Kasumi-1 (cell line): ENCODE data around the gene GNA12.
A peak's percentile ranks its signal among the peaks of the same experiment; 100 is the strongest.
"Not testable (repeated sequence)": the region's sequence is repeated elsewhere in the genome, so short reads cannot be mapped to it uniquely, and the experiment has no call there.

ENCODE experiments used
- DNase-seq, 2 experiments: peaks; one replicate each; lab custom pipeline; 2025; lab: John Stamatoyannopoulos, UW

The GNA12 gene

GRCh38 chr7:2728316-2729030 is 115.6 kb downstream of the GNA12 start:
- peak; percentile 9 to 33 for DNase-seq

DNA sequence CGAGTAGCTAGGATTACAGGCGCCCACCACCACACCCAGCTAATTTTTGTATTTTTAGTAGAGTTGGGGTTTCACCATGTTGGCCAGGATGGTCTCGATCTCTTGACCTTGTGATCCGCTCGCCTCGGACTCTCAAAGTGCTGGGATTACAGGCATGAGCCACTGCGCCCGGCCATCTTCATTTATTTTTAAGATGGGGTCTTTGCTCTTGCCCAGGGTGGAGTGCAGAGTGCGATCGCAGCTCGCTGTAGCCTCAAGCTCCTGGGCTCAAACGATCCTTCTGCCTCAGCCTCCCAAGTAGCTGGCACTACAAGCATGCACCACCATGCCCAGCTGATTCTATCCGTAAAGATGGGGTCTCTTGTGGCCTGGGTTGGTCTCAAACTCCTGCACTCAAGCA is 116.9 kb downstream of the GNA12 start:
- DNase-seq = not testable (repeated sequence)

- no peak for DNase-seq
Measured at GRCh38 chr7:2726316-2727018, 117.6 kb downstream of the GNA12 start.

DNA sequence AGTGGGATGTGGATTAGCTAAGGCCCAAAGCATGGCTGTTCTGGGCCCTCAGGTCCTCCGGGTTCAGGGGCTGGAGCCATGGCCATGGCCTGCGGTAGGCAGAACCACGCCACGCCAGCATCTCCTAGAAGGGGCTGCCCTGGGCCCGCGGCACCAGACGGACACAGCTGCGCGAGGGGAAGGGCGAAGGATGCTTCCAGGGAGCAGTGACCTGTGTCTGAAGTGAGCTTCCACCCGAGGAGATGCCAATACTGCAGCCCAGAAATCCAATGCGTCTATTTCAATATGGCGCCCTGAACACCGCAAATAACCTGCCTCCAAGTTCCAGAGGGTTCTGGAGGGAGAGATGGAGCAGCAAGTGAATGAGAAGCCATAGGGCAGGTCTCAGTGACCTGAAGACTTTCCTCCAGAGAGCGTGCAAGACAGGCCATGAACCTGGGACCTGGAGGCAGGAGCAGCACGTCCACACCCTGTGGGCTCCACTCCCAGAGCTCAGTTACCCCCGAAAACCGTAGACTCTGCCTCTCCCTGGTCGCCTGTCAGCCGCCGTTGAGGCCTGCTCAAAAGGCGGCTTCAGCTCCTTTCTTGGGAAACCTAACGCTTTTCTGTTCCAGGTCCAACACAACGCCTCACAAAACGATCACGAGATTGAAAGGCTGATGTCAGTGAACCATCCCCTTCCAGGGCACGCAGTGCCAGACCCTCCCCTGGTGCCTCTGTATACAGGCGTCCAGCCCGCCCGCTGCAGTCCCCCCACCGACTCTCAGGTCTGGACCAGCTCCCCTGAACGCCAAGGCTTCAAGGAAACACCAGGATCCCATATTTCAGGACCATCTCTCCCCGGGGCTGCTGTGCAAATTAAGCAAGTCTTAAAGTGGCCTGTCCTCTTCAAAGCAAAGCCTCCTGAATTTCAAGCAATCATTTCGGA is 118.7 kb downstream of the GNA12 start:
- DNase-seq = no peak

DNA sequence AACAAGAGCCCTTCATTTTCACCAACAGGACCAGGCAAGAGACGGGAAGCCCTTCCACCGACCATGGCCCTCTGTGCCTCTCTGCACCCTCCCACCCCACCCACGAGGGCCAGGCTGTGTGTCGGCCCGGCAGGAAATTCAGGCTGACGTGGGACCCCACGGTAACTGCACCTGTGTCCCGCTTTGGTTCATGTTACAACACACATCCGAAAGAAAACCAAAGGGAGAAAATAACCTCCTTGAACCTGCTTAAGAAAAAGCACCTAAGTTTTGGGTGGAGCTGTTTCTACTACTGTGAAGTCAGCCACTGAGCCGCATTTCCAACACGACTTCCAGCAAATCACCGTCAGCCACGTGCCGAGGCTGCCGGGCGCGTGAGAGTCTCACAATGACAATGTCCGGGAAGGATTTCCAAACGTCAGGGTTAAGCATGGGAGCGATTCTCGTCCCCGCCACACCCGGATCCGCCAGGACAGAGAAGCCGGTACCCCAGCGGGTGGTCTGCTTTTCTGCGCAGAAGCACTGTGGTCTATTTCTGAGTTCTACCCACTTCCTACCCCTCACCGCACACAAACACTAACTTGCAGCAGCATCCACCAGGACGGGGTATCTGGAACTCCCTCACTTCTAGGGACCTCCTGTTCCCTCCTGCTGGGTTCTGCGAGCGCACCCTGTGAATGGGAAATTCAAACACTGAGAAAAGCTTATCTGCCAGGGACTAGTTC is 119.5 kb downstream of the GNA12 start:
- no peak for DNase-seq

- DNase-seq = not testable (repeated sequence)
Measured at GRCh38 chr7:2724036-2724435, 120.1 kb downstream of the GNA12 start.

GRCh38 chr7:2723138-2723850 is 120.8 kb downstream of the GNA12 start:
- no peak for DNase-seq

- DNase-seq = no peak
Measured at GRCh38 chr7:2722591-2722990, 121.5 kb downstream of the GNA12 start.

GRCh38 chr7:2721842-2722241 is 122.3 kb downstream of the GNA12 start:
- no peak for DNase-seq

DNA sequence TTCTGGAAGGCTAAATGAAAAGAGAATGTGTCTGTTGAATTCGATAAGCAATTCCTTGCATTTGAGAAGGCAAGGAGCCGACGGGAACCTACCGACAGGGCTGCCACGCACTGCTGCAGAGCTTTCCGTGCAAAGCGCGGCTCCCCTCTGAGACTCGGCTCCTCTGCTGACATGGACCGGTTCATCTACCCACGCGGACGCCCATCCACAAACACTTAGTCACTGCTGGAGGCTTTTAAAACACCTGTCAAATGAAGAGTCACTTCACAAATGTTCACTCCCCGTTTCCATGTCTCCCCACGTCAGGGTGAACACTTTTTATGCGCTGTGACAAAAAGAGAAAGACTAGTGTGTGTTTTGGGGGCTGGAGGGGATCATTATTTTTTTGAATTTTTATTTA is 124.1 kb downstream of the GNA12 start:
- DNase-seq = no peak

GRCh38 chr7:2719007-2719406 is 125.1 kb downstream of the GNA12 start:
- DNase-seq = no peak

DNA sequence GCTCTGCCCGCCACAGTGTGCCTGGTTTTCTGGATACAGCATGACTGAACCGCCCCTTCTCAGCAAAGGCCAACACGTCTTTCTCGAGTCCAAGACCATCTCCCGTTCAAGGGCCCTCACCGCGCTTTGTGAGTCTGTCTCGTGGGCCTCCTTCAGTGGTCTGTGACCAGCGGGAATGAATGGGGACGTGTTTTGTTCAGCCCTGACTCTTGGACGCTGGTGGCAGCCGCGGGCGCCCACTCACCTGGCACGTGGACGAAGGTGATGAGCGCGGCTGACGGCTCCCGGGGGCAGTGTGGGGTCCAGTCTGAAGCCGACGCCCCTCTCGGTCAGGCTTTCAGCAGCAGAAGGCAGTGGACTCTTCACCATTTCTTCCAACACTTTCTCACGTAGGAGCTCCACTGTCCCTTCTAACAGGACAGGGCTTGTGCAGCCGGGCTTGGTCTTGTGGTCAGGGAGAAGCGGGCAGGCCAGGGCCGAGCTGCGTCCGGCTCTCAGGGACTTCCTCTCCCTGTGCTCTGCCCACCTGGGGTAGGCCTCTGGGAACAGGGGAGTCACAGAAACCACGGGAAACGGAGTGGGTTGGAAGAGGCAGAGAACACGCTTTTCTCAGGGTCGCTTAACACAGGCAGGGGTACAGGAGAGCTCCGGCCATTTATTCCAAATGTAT is 125.7 kb downstream of the GNA12 start:
- DNase-seq = no peak

DNA sequence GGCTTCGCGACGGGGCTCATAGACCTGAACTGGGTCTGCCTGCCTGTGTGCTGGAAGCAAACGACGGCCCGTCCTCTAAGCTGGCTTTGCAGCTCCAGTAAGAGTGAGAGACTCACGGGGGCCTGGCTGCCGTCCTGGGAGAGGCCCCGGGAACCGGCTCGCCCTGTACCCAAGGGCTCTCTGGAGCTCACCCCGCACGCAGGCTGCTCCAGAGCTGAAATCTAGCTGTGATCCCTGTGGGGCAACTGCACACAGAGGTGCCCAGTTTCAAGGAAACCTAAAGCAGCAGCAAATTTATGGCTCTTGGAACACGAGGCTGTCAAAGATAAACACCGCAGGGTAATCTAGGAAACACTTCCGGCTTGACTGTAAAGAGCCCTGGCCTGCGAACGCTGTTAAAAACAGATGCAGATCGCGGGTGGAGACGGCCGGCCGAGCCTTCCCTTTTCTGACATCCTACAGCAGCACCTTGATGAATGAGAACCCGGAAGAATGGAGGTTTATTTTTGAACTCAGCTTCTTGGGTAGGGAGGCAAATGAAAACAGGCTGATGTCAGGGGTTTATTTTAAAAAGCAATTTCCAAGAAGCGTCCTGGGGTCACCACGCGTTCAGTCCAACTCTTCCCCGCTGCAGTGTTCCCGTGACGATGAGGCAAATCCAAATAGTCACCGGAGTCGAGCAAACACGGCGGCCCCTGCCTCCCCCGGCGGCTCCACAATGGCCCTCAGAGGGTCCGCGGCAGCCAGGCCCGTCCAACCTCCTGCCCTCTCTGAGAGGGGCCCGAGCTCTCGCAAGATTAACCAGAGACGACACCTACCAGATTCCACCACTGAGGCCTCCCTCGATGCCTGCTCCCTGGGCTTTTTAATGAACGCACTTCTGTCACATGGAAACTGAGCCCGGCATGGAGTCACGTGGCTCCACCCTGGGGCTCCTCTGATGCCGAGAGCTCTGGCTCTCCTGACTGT is 126.5 kb downstream of the GNA12 start:
- no peak for DNase-seq

- no peak for DNase-seq
Measured at GRCh38 chr7:2716906-2717292, 127.2 kb downstream of the GNA12 start.

GRCh38 chr7:2716488-2716887 is 127.6 kb downstream of the GNA12 start:
- no peak for DNase-seq

DNA sequence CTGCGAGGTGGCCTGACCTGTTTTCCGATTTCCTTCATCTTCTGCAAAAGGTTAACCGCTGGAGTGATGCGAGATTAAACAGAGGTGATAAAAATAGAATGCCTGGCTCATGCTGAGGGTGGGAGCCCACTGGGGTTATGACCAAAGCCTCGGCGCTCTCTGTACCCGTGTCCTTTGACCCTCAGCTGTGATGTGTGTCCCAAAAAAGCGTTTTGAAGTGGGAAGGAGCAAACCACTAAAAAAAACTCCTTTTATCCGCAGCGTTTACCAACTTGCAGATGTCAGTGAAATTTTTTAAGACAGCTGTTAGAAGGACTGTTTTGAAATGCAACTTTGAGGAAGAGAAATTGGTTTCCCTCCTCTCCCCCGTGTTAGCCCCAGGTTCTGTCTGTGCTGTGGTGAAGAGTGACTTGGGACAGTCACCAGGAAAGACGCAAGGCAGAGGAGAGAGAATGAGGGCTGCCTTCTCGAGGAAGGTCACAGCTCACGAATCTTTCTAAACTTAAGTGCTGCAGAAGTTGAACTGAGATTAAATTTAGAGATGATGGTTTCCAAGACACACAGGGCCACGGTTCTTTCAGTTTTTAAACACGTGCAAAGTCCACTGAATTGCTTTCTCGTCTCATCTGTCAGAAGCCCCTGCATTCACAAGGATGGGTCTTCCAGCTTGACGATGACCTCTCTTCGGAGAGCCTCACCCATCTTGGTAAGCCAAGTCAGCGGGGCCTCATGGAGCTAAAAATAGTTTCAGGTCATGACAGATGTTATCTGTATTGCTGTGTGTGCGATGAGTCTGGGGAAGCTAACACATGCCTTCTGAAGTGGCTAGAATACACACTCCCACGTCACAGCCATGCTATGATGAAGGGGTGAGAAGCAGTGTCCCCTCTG is 128.5 kb downstream of the GNA12 start:
- DNase-seq = peak; percentile 49 to 65

GRCh38 chr7:2714636-2715035 is 129.5 kb downstream of the GNA12 start:
- DNase-seq = no peak

DNA sequence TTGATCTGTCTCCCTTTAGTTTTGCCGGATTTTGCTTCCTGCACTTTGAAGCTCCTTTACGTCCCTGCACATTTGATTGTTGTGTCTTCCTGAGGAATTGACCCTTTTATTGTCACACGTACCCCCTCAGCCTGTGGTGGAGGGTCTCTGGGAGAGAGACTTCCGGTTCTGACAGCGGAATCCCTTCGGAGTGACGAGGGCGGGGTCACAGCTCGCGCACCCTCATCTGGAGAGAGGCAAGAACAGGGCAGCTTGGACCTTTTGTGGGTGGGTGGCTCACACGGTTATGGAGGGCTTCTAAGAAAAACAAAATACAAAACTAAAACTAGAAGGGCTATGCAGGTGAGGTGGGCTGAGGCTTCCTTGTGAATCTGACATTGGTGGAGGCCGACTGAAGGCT is 130.1 kb downstream of the GNA12 start:
- DNase-seq = no peak
